ENCODE results near the gene CRIP1.

Gene CRIP1

GRCh38 chr14:105450864-105451720, 35.6 kb upstream of the CRIP1 start:
- DNase-seq (ENCODE audit: low spot score) = no peak

- DNase-seq (ENCODE audit: low spot score) = no peak
Observed at GRCh38 chr14:105452963-105453362, 33.7 kb upstream of the CRIP1 start.

- DNase-seq (ENCODE audit: low spot score) = no peak
Observed at GRCh38 chr14:105453847-105454246, 32.8 kb upstream of the CRIP1 start.

GRCh38 chr14:105455086-105455640, 31.5 kb upstream of the CRIP1 start:
- DNase-seq (ENCODE audit: low spot score) = no peak

GRCh38 chr14:105455766-105456660, 30.7 kb upstream of the CRIP1 start:
- DNase-seq (ENCODE audit: low spot score) = no peak

- no peak for DNase-seq (ENCODE audit: low spot score)
Observed at GRCh38 chr14:105456736-105457617, 29.7 kb upstream of the CRIP1 start.

GRCh38 chr14:105458010-105458409, 28.7 kb upstream of the CRIP1 start:
- DNase-seq (ENCODE audit: low spot score) = no peak

- DNase-seq (ENCODE audit: low spot score) = no peak
Observed at GRCh38 chr14:105458571-105458970, 28.1 kb upstream of the CRIP1 start.

GRCh38 chr14:105460116-105460515, 26.6 kb upstream of the CRIP1 start:
- DNase-seq (ENCODE audit: low spot score) = no peak

- no peak for DNase-seq (ENCODE audit: low spot score)
Observed at GRCh38 chr14:105460616-105461015, 26.1 kb upstream of the CRIP1 start.

GRCh38 chr14:105461903-105462302, 24.8 kb upstream of the CRIP1 start:
- no peak for DNase-seq (ENCODE audit: low spot score)

GRCh38 chr14:105464501-105464900, 22.2 kb upstream of the CRIP1 start:
- DNase-seq (ENCODE audit: low spot score) = no peak

GRCh38 chr14:105465209-105466031, 21.3 kb upstream of the CRIP1 start:
- no peak for DNase-seq (ENCODE audit: low spot score)

GRCh38 chr14:105466531-105467248, 20.0 kb upstream of the CRIP1 start:
- DNase-seq (ENCODE audit: low spot score) = no peak

- no peak for DNase-seq (ENCODE audit: low spot score)
Observed at GRCh38 chr14:105467249-105467941, 19.3 kb upstream of the CRIP1 start.

GRCh38 chr14:105467942-105468471, 18.7 kb upstream of the CRIP1 start:
- no peak for DNase-seq (ENCODE audit: low spot score)

- no peak for DNase-seq (ENCODE audit: low spot score)
Observed at GRCh38 chr14:105468621-105469241, 18.0 kb upstream of the CRIP1 start.

GRCh38 chr14:105469456-105470349, 17.0 kb upstream of the CRIP1 start:
- DNase-seq (ENCODE audit: low spot score) = no peak

Measured in CD4-positive, alpha-beta T cell treated with Interleukin-15 for 4 hours (primary cell).